Measurements from ENCODE around the gene EGFL7.

Gene EGFL7

DNA sequence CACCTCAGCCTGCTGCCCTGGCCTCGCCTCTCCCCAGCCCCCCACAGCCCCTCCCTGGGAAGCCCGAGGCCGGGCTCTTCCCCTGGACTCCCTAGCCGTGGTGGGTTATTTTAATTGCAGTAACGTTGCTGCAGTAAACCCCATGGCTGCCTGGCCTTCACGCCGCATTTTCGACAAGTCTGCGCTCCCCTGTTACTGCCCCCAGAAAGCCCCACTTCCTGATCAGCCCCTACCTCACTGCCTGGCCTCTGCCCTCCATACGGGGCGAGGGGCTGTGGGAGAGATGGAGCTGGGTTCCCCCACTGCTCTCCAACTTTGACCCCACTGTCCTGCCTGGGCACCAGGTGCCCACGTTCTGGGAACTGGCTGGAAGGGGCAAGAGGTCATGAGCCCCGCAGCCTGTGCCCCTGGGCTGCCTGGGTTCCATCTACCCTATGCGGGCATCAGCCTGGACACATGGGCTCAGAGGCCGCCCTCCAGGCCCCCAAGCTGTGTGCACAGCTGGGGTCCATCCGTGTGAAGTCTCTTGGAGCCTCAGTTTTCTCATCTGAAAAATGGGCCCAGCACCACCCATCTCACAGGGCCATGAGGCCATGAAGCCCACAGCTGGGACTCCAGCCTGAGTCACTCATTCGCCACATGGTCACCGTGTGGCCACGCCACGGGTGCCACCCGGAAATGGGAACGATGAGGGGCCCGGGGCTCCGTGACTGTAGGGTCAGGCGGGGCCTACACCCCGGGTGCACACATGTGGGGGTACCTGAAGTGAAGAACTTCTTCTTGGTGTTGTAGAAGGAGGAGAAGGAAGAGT lies 11.5 kb downstream of the EGFL7 start:
- in situ Hi-C loops (cut with MboI; ENCODE audit: low sequenced_read_pairs, unreplicated experiment) = no loop called here
- no peak for DNase-seq (ENCODE audit: low spot score)
- TF ChIP-seq, protein P1, sequence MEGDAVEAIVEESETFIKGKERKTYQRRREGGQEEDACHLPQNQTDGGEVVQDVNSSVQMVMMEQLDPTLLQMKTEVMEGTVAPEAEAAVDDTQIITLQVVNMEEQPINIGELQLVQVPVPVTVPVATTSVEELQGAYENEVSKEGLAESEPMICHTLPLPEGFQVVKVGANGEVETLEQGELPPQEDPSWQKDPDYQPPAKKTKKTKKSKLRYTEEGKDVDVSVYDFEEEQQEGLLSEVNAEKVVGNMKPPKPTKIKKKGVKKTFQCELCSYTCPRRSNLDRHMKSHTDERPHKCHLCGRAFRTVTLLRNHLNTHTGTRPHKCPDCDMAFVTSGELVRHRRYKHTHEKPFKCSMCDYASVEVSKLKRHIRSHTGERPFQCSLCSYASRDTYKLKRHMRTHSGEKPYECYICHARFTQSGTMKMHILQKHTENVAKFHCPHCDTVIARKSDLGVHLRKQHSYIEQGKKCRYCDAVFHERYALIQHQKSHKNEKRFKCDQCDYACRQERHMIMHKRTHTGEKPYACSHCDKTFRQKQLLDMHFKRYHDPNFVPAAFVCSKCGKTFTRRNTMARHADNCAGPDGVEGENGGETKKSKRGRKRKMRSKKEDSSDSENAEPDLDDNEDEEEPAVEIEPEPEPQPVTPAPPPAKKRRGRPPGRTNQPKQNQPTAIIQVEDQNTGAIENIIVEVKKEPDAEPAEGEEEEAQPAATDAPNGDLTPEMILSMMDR (IDR thresholded peaks at IDR 0.05; ENCODE audit: borderline replicate concordance, control extremely low read depth, extremely low read depth, insufficient read depth, missing control alignments) = no peak

DNA sequence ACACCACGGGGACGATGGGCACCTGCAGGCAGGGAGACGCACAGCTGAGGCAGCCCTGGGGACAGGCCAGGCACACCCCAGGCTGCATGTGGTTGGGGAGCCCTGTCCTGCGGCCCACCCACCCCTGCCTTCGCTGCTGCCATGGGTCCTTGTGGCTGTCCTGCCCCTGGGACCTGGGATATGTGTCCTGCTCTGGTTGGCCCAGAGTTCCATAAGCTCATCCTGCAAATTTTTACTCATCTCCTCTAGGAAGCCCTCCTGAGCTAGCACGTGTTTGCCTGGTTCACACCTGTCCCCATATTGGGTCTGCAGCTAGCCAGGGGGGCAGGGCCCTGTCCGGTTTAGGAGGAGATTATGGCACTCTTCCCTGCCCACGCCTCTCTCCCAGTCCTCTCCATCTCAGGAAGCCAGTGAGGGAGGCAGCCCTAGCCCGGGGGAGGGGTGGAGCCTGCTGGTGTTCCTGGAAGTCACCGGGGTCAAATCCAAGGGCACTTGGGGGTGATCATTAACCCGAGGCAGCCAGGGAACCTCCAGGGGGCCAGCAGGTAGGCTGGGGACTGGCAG lies 12.2 kb downstream of the EGFL7 start:
- TF ChIP-seq, protein P1 (IDR thresholded peaks at IDR 0.05; ENCODE audit: borderline replicate concordance, control extremely low read depth, extremely low read depth, insufficient read depth, missing control alignments) = no peak
- no peak for DNase-seq (ENCODE audit: low spot score)
- in situ Hi-C loops (cut with MboI; ENCODE audit: low sequenced_read_pairs, unreplicated experiment) = no loop called here

DNA sequence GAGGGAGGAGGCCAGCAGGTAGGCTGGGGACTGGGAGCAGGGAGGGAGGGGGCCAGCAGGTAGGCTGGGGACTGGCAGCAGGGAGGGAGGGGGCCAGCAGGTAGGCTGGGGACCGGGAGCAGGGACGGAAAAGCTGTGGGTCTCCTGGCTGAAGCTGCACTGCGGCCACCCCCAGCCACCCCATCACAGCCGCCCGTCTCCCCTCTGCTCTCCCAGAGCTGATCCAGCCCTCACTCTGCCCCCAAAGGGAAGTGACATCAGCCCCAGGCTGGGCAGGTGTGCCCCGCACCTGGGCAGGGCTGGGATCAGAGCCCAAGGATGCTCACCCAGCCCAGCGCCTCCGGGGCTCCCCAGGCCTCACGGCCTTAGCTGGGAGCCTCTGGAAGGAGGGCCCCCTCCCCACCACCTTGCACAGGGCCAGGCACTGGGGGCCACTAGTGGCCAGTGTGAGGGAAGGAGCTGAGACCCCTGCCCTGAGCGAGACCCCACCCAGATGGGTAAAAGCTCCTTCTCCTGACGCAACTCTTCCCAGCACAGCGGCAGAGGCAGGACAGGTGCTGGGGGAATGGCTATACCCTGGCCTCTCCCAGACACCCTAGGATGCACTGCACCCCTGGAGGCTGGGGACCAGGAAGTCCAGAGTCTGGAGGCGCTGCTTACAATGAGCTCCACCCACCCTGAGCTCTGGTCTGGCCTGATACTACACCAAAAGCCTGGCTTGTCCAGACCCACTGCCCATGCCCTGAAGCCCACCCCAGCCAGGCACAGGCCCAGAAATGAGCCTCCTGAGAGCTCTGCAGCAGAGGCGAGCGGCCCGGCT lies 13.0 kb downstream of the EGFL7 start:
- TF ChIP-seq, protein P1 (IDR thresholded peaks at IDR 0.05; ENCODE audit: borderline replicate concordance, control extremely low read depth, extremely low read depth, insufficient read depth, missing control alignments) = no peak
- in situ Hi-C loops (cut with MboI; ENCODE audit: low sequenced_read_pairs, unreplicated experiment) = no loop called here
- DNase-seq (ENCODE audit: low spot score) = no peak

DNA sequence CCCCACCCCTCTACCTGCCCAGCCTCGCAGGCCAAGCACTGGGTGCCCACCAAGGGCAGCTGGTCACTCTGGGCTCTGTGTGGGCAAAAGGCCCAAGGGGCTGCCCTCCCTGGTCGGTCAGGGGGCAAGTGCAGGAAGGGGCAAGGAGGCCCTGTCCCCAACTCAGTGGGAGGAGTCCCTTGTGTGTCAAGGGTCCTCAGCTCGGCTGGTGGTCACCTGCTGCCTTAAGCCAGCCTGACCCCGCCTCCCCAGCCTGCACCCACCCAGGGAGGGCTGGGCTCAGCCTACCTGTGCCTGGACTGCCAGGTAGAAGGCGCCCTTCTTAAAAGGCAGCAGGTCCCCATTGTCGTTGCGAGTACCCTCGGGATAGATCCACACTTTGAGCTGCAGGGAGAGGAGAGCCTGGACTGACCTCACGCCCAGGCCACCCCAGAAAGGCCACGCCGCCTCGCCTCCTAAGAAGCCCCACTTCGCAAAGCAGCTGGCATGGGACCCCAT lies 13.6 kb downstream of the EGFL7 start:
- in situ Hi-C loops (cut with MboI; ENCODE audit: low sequenced_read_pairs, unreplicated experiment) = no loop called here
- DNase-seq (ENCODE audit: low spot score) = no peak
- TF ChIP-seq, protein P1 (IDR thresholded peaks at IDR 0.05; ENCODE audit: borderline replicate concordance, control extremely low read depth, extremely low read depth, insufficient read depth, missing control alignments) = no peak

DNA sequence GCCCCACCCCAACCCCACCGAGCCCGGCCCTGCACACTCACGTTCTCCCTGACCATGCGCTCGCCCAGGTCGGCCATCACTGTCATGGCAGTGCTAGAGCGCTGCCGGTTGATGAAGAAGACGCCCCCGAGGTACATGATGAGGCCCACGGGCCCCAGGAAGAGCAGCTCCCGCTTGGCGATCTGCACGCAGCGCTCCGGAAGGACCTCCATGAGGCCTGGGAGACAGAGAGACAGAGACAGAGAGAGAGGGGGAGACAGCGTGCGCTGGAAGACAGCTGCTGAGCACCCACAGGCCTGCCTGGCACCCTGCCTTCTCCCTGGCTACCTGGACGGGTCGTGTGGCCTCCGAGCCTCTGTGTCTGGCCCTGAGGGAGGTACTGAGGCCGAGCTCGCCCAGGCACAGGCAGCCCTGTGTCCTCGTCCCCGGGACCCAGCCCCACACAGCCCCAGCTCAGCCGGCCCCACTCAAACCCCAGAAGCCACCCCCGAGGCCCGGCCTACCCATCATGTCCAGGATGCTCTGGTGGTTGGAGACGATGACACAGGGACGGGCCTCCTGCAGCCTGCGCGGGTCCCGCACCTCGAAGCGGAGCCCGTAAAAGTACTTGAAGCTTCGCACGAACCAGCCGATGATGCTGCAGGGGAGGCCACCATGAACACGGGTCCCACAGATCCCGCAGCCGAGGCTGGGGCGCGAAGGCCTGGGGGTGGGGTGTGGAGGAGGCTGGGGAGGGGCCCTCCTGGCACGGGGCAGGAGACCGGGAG lies 14.4 kb downstream of the EGFL7 start:
- TF ChIP-seq, protein P1 (IDR thresholded peaks at IDR 0.05; ENCODE audit: borderline replicate concordance, control extremely low read depth, extremely low read depth, insufficient read depth, missing control alignments) = no peak
- no peak for DNase-seq (ENCODE audit: low spot score)
- in situ Hi-C loops (cut with MboI; ENCODE audit: low sequenced_read_pairs, unreplicated experiment) = no loop called here

DNA sequence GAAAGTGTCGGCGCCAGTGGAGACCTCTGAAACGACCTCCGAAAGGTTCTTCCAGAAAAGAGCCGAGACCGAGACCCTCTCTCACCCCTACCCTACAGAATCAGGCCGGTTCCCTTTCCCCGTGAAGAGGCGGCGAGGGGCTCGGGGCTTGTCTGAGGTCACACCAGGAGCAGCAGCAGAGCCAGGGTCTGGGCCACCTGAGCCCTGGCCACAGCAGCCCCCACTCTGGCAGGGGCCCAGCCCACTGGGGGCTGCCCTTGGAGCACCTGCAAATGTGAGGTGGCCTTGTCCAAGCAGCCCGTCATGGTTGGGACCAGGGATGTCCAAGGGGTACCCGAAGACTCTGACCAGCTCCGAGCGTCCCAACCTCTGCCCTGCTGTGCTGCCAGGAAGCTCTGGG lies 15.3 kb downstream of the EGFL7 start:
- in situ Hi-C loops (cut with MboI; ENCODE audit: low sequenced_read_pairs, unreplicated experiment) = no loop called here
- no peak for DNase-seq (ENCODE audit: low spot score)
- TF ChIP-seq, protein P1 (IDR thresholded peaks at IDR 0.05; ENCODE audit: borderline replicate concordance, control extremely low read depth, extremely low read depth, insufficient read depth, missing control alignments) = no peak
